Trophoblast cell (in vitro differentiated cells and primary cell): ENCODE results near the gene EIF4G3.

ENCODE experiments used
- DNase-seq, 2 donors: peaks; one replicate each; pipeline ENCODE4 v3.0.0-alpha.2; 2016
- H2AFZ ChIP-seq: 2 replicates; pipeline ENCODE4 v1.6.1; 2013; ENCODE audit warnings: low read length, moderate library complexity, mild to moderate bottlenecking; ENCODE audit not compliant: insufficient read depth, poor library complexity
- H2AK5ac ChIP-seq: 2 replicates; pipeline ENCODE4 v1.6.1; 2013; ENCODE audit warnings: mild to moderate bottlenecking, low read length
- H2BK120ac ChIP-seq: 2 replicates; pipeline ENCODE4 v1.6.1; 2013; ENCODE audit warnings: low read length, mild to moderate bottlenecking, moderate library complexity; ENCODE audit not compliant: insufficient read depth, poor library complexity
- H2BK12ac ChIP-seq: 2 replicates; pipeline ENCODE4 v1.6.1; 2013; ENCODE audit warnings: mild to moderate bottlenecking, low read length, moderate library complexity
- H2BK5ac ChIP-seq: 2 replicates; pipeline ENCODE4 v1.6.1; 2013; ENCODE audit warnings: low read length, low read depth, moderate library complexity, mild to moderate bottlenecking; ENCODE audit not compliant: poor library complexity
- H3K14ac ChIP-seq: 2 replicates; pipeline ENCODE4 v1.6.1; 2013; ENCODE audit warnings: mild to moderate bottlenecking, low read length
- H3K18ac ChIP-seq: 2 replicates; pipeline ENCODE4 v1.6.1; 2013; ENCODE audit warnings: mild to moderate bottlenecking, low read length
- H3K23ac ChIP-seq: 2 replicates; pipeline ENCODE4 v1.6.1; 2013; ENCODE audit warnings: low read length
- H3K27ac ChIP-seq: 2 replicates; pipeline ENCODE4 v1.5.1; 2013; ENCODE audit warnings: low read depth, mild to moderate bottlenecking, inconsistent platforms, low read length, moderate library complexity
- H3K27me3 ChIP-seq: 2 replicates; pipeline ENCODE4 v1.6.1; 2013; ENCODE audit warnings: inconsistent platforms, mild to moderate bottlenecking, low read length, moderate library complexity; ENCODE audit not compliant: insufficient read depth
- H3K36me3 ChIP-seq, 2 experiments: 1 replicate in 1 of 2; 2 replicates in 1 of 2; pipeline ENCODE4 v1.6.1; 2013; ENCODE audit warnings: low read length in 2 of 2, mild to moderate bottlenecking in 2 of 2, moderate library complexity in 1 of 2; ENCODE audit not compliant: insufficient read depth in 2 of 2, control insufficient read depth in 1 of 2
- H3K4ac ChIP-seq: 2 replicates; pipeline ENCODE4 v1.6.1; 2013; ENCODE audit warnings: low read depth, mild to moderate bottlenecking, low read length, moderate library complexity
- H3K4me1 ChIP-seq, 2 experiments: 1 replicate in 1 of 2; 2 replicates in 1 of 2; pipeline ENCODE4 v1.6.1; 2013; ENCODE audit warnings: low read length in 2 of 2, mild to moderate bottlenecking in 2 of 2, moderate library complexity in 1 of 2; ENCODE audit not compliant: insufficient read depth in 2 of 2, control insufficient read depth in 1 of 2
- H3K4me2 ChIP-seq: 2 replicates; pipeline ENCODE4 v1.6.1; 2013; ENCODE audit warnings: inconsistent platforms, mild to moderate bottlenecking, low read length, moderate library complexity
- H3K4me3 ChIP-seq: 2 replicates; pipeline ENCODE4 v1.5.1; 2013; ENCODE audit warnings: mild to moderate bottlenecking, low read depth, low read length, inconsistent platforms
- H3K79me1 ChIP-seq: one replicate; pipeline ENCODE4 v1.6.1; 2013; ENCODE audit warnings: low read length
- H3K79me2 ChIP-seq: 2 replicates; pipeline ENCODE4 v1.6.1; 2013; ENCODE audit warnings: low read length, mild to moderate bottlenecking; ENCODE audit not compliant: control insufficient read depth, insufficient read depth, poor library complexity
- H3K9ac ChIP-seq: 2 replicates; pipeline ENCODE4 v1.6.1; 2013; ENCODE audit warnings: mild to moderate bottlenecking, low read length
- H3K9me3 ChIP-seq: 2 replicates; pipeline ENCODE4 v1.6.1; 2013; ENCODE audit warnings: low read depth, mild to moderate bottlenecking, control low read depth, inconsistent platforms, low read length; ENCODE audit not compliant: insufficient read depth
- H4K12ac ChIP-seq: 2 replicates; pipeline ENCODE4 v1.6.1; 2013; ENCODE audit warnings: low read depth, mild to moderate bottlenecking, low read length, moderate library complexity
- H4K8ac ChIP-seq: 2 replicates; pipeline ENCODE4 v1.6.1; 2013; ENCODE audit warnings: low read depth, mild to moderate bottlenecking, low read length, moderate library complexity
- H4K91ac ChIP-seq: one replicate; pipeline ENCODE4 v1.6.1; 2013; ENCODE audit warnings: low read depth, mild to moderate bottlenecking, low read length, moderate library complexity
- WGBS: extraction: QIAGEN DNeasy Blood & Tissue Kit; methylation state at CpG from one replicate; pipeline ENCODE4 v1.1.7; 2013; ENCODE audit warnings: missing lambda C conversion rate; ENCODE audit not compliant: insufficient read length, insufficient coverage; ENCODE audit errors: extremely low coverage; 5-methylcytosine and 5-hydroxymethylcytosine counted together

The EIF4G3 gene

GRCh38 chr1:20870718-20871117 lies 306.0 kb downstream of the EIF4G3 start:
- H3K9me3 ChIP-seq, result no peaks in the 10 kb centered on the region
- peaks cover 0 to 1% of the 10 kb centered on the region in 2 experiments for H3K36me3 ChIP-seq
- H3K4me3 ChIP-seq, result no peak overlapping the region
- no CpG with 5 or more reads among the region's 1 CpG for WGBS
- H4K12ac ChIP-seq, result no peak overlapping the region
- H3K27me3 ChIP-seq, result no peaks in the 10 kb centered on the region
- H3K4me2 ChIP-seq, result no peak overlapping the region
- no peaks in the 10 kb centered on the region for H3K79me2 ChIP-seq
- H3K27ac ChIP-seq, result no peak overlapping the region
- H3K4ac ChIP-seq, result no peak overlapping the region
- no peak overlapping the region for H2AFZ ChIP-seq
- no peak overlapping the region for H4K8ac ChIP-seq
- no peak for DNase-seq
- H3K9ac ChIP-seq, result no peak overlapping the region
- H3K18ac ChIP-seq, result no peak overlapping the region
- H2AK5ac ChIP-seq, result no peak overlapping the region
- no peaks in the 10 kb centered on the region for H3K4me1 ChIP-seq
- H3K14ac ChIP-seq, result no peak overlapping the region
- no peaks in the 10 kb centered on the region for H3K79me1 ChIP-seq
- no peak overlapping the region for H2BK12ac ChIP-seq
- no peak overlapping the region for H2BK120ac ChIP-seq
- no peak overlapping the region for H4K91ac ChIP-seq
- no peak overlapping the region for H3K23ac ChIP-seq
- no peak overlapping the region for H2BK5ac ChIP-seq

- H3K27me3 ChIP-seq, result no peaks in the 10 kb centered on the region
- no peak overlapping the region for H2BK12ac ChIP-seq
- H4K12ac ChIP-seq, result no peak overlapping the region
- H3K4me1 ChIP-seq, result no peaks in the 10 kb centered on the region
- H4K8ac ChIP-seq, result no peak overlapping the region
- no peak overlapping the region for H4K91ac ChIP-seq
- H3K27ac ChIP-seq, result no peak overlapping the region
- no peak overlapping the region for H3K4me3 ChIP-seq
- peaks cover 0 to 6% of the 10 kb centered on the region in 2 experiments for H3K36me3 ChIP-seq
- no peak overlapping the region for H3K9ac ChIP-seq
- H3K18ac ChIP-seq, result no peak overlapping the region
- H3K79me2 ChIP-seq, result no peaks in the 10 kb centered on the region
- no peak overlapping the region for H3K4ac ChIP-seq
- no peaks in the 10 kb centered on the region for H3K9me3 ChIP-seq
- no peak overlapping the region for H2AFZ ChIP-seq
- no peak overlapping the region for H3K4me2 ChIP-seq
- no peak overlapping the region for H2BK120ac ChIP-seq
- no CpG with 5 or more reads among the region's 2 CpGs for WGBS
- no peak overlapping the region for H2BK5ac ChIP-seq
- H2AK5ac ChIP-seq, result no peak overlapping the region
- no peak overlapping the region for H3K23ac ChIP-seq
- H3K79me1 ChIP-seq, result no peaks in the 10 kb centered on the region
- DNase-seq, result no peak
- no peak overlapping the region for H3K14ac ChIP-seq
These were observed 308.4 kb downstream of the EIF4G3 start for GRCh38 chr1:20868263-20868662.

GRCh38 chr1:20867847-20868246 lies 308.9 kb downstream of the EIF4G3 start:
- no peaks in the 10 kb centered on the region for H3K79me2 ChIP-seq
- H3K23ac ChIP-seq, result no peak overlapping the region
- H3K9me3 ChIP-seq, result no peaks in the 10 kb centered on the region
- no peak overlapping the region for H3K4me3 ChIP-seq
- peaks cover 0 to 9% of the 10 kb centered on the region in 2 experiments for H3K36me3 ChIP-seq
- H3K4me1 ChIP-seq, result no peaks in the 10 kb centered on the region
- H3K14ac ChIP-seq, result no peak overlapping the region
- no peak overlapping the region for H3K4ac ChIP-seq
- H2AK5ac ChIP-seq, result no peak overlapping the region
- no peak overlapping the region for H3K4me2 ChIP-seq
- H2BK120ac ChIP-seq, result no peak overlapping the region
- no peak for DNase-seq
- no peak overlapping the region for H3K27ac ChIP-seq
- no peak overlapping the region for H3K18ac ChIP-seq
- no peaks in the 10 kb centered on the region for H3K79me1 ChIP-seq
- no peak overlapping the region for H4K12ac ChIP-seq
- no peaks in the 10 kb centered on the region for H3K27me3 ChIP-seq
- no peak overlapping the region for H4K91ac ChIP-seq
- no peak overlapping the region for H3K9ac ChIP-seq
- no peak overlapping the region for H4K8ac ChIP-seq
- H2BK12ac ChIP-seq, result no peak overlapping the region
- no peak overlapping the region for H2BK5ac ChIP-seq
- no peak overlapping the region for H2AFZ ChIP-seq

- no peak overlapping the region for H3K18ac ChIP-seq
- H3K9me3 ChIP-seq, result no peaks in the 10 kb centered on the region
- H3K27me3 ChIP-seq, result no peaks in the 10 kb centered on the region
- DNase-seq, result no peak
- H2BK5ac ChIP-seq, result no peak overlapping the region
- no peaks in the 10 kb centered on the region for H3K79me2 ChIP-seq
- H3K36me3 ChIP-seq, result peaks cover 3 to 14% of the 10 kb centered on the region in 2 experiments
- H2AK5ac ChIP-seq, result no peak overlapping the region
- WGBS, result no CpG with 5 or more reads among the region's 1 CpG
- H3K79me1 ChIP-seq, result no peaks in the 10 kb centered on the region
- no peak overlapping the region for H3K14ac ChIP-seq
- H4K91ac ChIP-seq, result no peak overlapping the region
- no peak overlapping the region for H4K8ac ChIP-seq
- no peak overlapping the region for H2AFZ ChIP-seq
- H2BK12ac ChIP-seq, result no peak overlapping the region
- no peak overlapping the region for H3K4ac ChIP-seq
- H3K9ac ChIP-seq, result no peak overlapping the region
- H3K4me1 ChIP-seq, result no peaks in the 10 kb centered on the region
- no peak overlapping the region for H3K4me2 ChIP-seq
- H4K12ac ChIP-seq, result no peak overlapping the region
- H3K23ac ChIP-seq, result no peak overlapping the region
- H3K4me3 ChIP-seq, result no peak overlapping the region
- no peak overlapping the region for H2BK120ac ChIP-seq
- no peak overlapping the region for H3K27ac ChIP-seq
These were observed 309.6 kb downstream of the EIF4G3 start for GRCh38 chr1:20867062-20867461.
